Measurements from ENCODE around the gene NLRC5.

Gene NLRC5

GRCh38 chr16:57016301-57016700 is 26.9 kb downstream of the NLRC5 start:
- no peak for TF ChIP-seq JUND (IDR thresholded peaks at IDR 0.05; ENCODE audit: low read depth)
- no peak for DNase-seq (ENCODE audit: low read depth in 1 of 2, low spot score in 1 of 2)
- in situ Hi-C loops (cut with HindIII; ENCODE audit: low pct_unique_long_range_greater_than_20kb, low sequenced_read_pairs) = no loop called here

GRCh38 chr16:57016831-57017230 is 27.5 kb downstream of the NLRC5 start:
- DNase-seq (ENCODE audit: low read depth in 1 of 2, low spot score in 1 of 2) = no peak
- TF ChIP-seq JUND (IDR thresholded peaks at IDR 0.05; ENCODE audit: low read depth) = no peak
- in situ Hi-C loops (cut with HindIII; ENCODE audit: low pct_unique_long_range_greater_than_20kb, low sequenced_read_pairs) = no loop called here

- in situ Hi-C loops (cut with HindIII; ENCODE audit: low pct_unique_long_range_greater_than_20kb, low sequenced_read_pairs) = no loop called here
- TF ChIP-seq JUND (IDR thresholded peaks at IDR 0.05; ENCODE audit: low read depth) = no peak
- DNase-seq (ENCODE audit: low read depth in 1 of 2, low spot score in 1 of 2) = no peak
These were observed 27.9 kb downstream of the NLRC5 start for GRCh38 chr16:57017251-57017650.

- in situ Hi-C loops (cut with HindIII; ENCODE audit: low pct_unique_long_range_greater_than_20kb, low sequenced_read_pairs) = no loop called here
- DNase-seq (ENCODE audit: low read depth in 1 of 2, low spot score in 1 of 2) = no peak
- TF ChIP-seq JUND (IDR thresholded peaks at IDR 0.05; ENCODE audit: low read depth) = no peak
These were observed 30.4 kb downstream of the NLRC5 start for GRCh38 chr16:57019746-57020145.

GRCh38 chr16:57020651-57021050 is 31.3 kb downstream of the NLRC5 start:
- in situ Hi-C loops (cut with HindIII; ENCODE audit: low pct_unique_long_range_greater_than_20kb, low sequenced_read_pairs) = no loop called here
- TF ChIP-seq JUND (IDR thresholded peaks at IDR 0.05; ENCODE audit: low read depth) = no peak
- DNase-seq (ENCODE audit: low read depth in 1 of 2, low spot score in 1 of 2) = no peak

GRCh38 chr16:57021757-57022156 is 32.4 kb downstream of the NLRC5 start:
- TF ChIP-seq JUND (IDR thresholded peaks at IDR 0.05; ENCODE audit: low read depth) = no peak
- in situ Hi-C loops (cut with HindIII; ENCODE audit: low pct_unique_long_range_greater_than_20kb, low sequenced_read_pairs) = no loop called here

GRCh38 chr16:57022445-57022844 is 33.1 kb downstream of the NLRC5 start:
- TF ChIP-seq JUND (IDR thresholded peaks at IDR 0.05; ENCODE audit: low read depth) = no peak
- DNase-seq (ENCODE audit: low read depth in 1 of 2, low spot score in 1 of 2) = no peak
- in situ Hi-C loops (cut with HindIII; ENCODE audit: low pct_unique_long_range_greater_than_20kb, low sequenced_read_pairs) = no loop called here

More at GRCh38 chr16:57021757-57022156, 32.4 kb downstream of the NLRC5 start:
- DNase-seq (ENCODE audit: low read depth in 1 of 2, low spot score in 1 of 2) = no peak

- in situ Hi-C loops (cut with HindIII; ENCODE audit: low pct_unique_long_range_greater_than_20kb, low sequenced_read_pairs) = no loop called here
These were observed 34.3 kb downstream of the NLRC5 start for GRCh38 chr16:57023541-57024249.

GRCh38 chr16:57024894-57025680 is 35.7 kb downstream of the NLRC5 start:
- no peak for DNase-seq (ENCODE audit: low read depth in 1 of 2, low spot score in 1 of 2)
- in situ Hi-C loops (cut with HindIII; ENCODE audit: low pct_unique_long_range_greater_than_20kb, low sequenced_read_pairs) = no loop called here
- TF ChIP-seq JUND (IDR thresholded peaks at IDR 0.05; ENCODE audit: low read depth) = no peak

More at GRCh38 chr16:57023541-57024249, 34.3 kb downstream of the NLRC5 start:
- no peak for DNase-seq (ENCODE audit: low read depth in 1 of 2, low spot score in 1 of 2)
- no peak for TF ChIP-seq JUND (IDR thresholded peaks at IDR 0.05; ENCODE audit: low read depth)

GRCh38 chr16:57025941-57026777 is 36.8 kb downstream of the NLRC5 start:
- in situ Hi-C loops (cut with HindIII; ENCODE audit: low pct_unique_long_range_greater_than_20kb, low sequenced_read_pairs) = no loop called here
- TF ChIP-seq JUND (IDR thresholded peaks at IDR 0.05; ENCODE audit: low read depth) = no peak
- DNase-seq (ENCODE audit: low read depth in 1 of 2, low spot score in 1 of 2) = no peak

GRCh38 chr16:57026778-57027062 is 37.4 kb downstream of the NLRC5 start:
- DNase-seq (ENCODE audit: low read depth in 1 of 2, low spot score in 1 of 2) = no peak
- TF ChIP-seq JUND (IDR thresholded peaks at IDR 0.05; ENCODE audit: low read depth) = no peak
- in situ Hi-C loops (cut with HindIII; ENCODE audit: low pct_unique_long_range_greater_than_20kb, low sequenced_read_pairs) = no loop called here

GRCh38 chr16:57027067-57027466 is 37.7 kb downstream of the NLRC5 start:
- TF ChIP-seq JUND (IDR thresholded peaks at IDR 0.05; ENCODE audit: low read depth) = no peak
- DNase-seq (ENCODE audit: low read depth in 1 of 2, low spot score in 1 of 2) = no peak
- in situ Hi-C loops (cut with HindIII; ENCODE audit: low pct_unique_long_range_greater_than_20kb, low sequenced_read_pairs) = no loop called here

GRCh38 chr16:57028086-57028485 is 38.7 kb downstream of the NLRC5 start:
- TF ChIP-seq JUND (IDR thresholded peaks at IDR 0.05; ENCODE audit: low read depth) = no peak
- DNase-seq (ENCODE audit: low read depth in 1 of 2, low spot score in 1 of 2) = peak; percentile 43 to 86
- in situ Hi-C loops (cut with HindIII; ENCODE audit: low pct_unique_long_range_greater_than_20kb, low sequenced_read_pairs) = no loop called here
